PC-3 (cell line): Measurements from ENCODE around the gene PLXNB1.

Source experiments
- CTCF ChIP-seq: fragments of 300-600 bp; sonication (generic); conservative IDR thresholded peaks from 2 replicates; pipeline ENCODE4 v1.5.1; 2017; ENCODE audit warnings: antibody characterized with exemption, low read depth, mild to moderate bottlenecking, low read length
- EZH2 ChIP-seq: fragments of 300-600 bp; sonication (generic); IDR thresholded peaks from one replicate; pipeline ENCODE4 v1.6.1; 2017; ENCODE audit warnings: antibody characterized with exemption, mild to moderate bottlenecking, low read length; ENCODE audit not compliant: unreplicated experiment
- EZH2phosphoT487 ChIP-seq: fragments of 300-600 bp; sonication (generic); IDR thresholded peaks from 2 replicates; pipeline ENCODE4 v1.6.1; 2018; ENCODE audit warnings: mild to moderate bottlenecking, antibody characterized with exemption, low read length, borderline replicate concordance

- no peak for TF ChIP-seq CTCF
- TF ChIP-seq EZH2phosphoT487 = no peak
- no peak for TF ChIP-seq EZH2
Measured at GRCh38 chr3:48429317-48429959, 448 bp downstream of the PLXNB1 start.
